Spleen (tissue), 11 donors: Measurements from ENCODE around the gene PHC2. TPM values are rescaled to one million over a fixed set of nuclear protein-coding genes. Genes with fewer than 3 reads are reported as not detected.

Experiments used
- DNase-seq: peaks from one replicate; pipeline ENCODE4 v3.0.0-alpha.2; 2020
- H3K27ac ChIP-seq, 8 donors: fragments of 200-600 bp; sonication (generic) in 7 of 8; 1 replicate in 4 of 8; 2 replicates in 4 of 8; pipeline versions ENCODE4 v1.5.0 to v1.8.0; 2016 to 2021; ENCODE audit warnings: inconsistent platforms in 4 of 8, mild to moderate bottlenecking in 4 of 8, moderate library complexity in 1 of 8
- H3K27me3 ChIP-seq, 7 donors: fragments of 200-600 bp; sonication (generic) in 6 of 7; replicated peaks in 1 of 7; 1 replicate in 4 of 7; 2 replicates in 3 of 7; pipeline versions ENCODE4 v1.5.0 to v1.8.0; 2016 to 2021; ENCODE audit warnings: inconsistent platforms in 3 of 7, mild to moderate bottlenecking in 1 of 7
- H3K36me3 ChIP-seq, 6 donors: fragments of 200-600 bp; sonication (generic) in 5 of 6; 1 replicate in 4 of 6; 2 replicates in 2 of 6; pipeline versions ENCODE4 v1.5.0 to v1.8.0; 2016 to 2021; ENCODE audit warnings: inconsistent platforms in 2 of 6
- H3K4me1 ChIP-seq, 6 donors: fragments of 200-600 bp; sonication (generic) in 5 of 6; 1 replicate in 3 of 6; 2 replicates in 3 of 6; pipeline versions ENCODE4 v1.5.0 to v1.8.0; 2016 to 2021; ENCODE audit warnings: inconsistent platforms in 3 of 6
- H3K4me3 ChIP-seq, 8 donors: fragments of 200-600 bp; sonication (generic) in 7 of 8; 1 replicate in 4 of 8; 2 replicates in 4 of 8; pipeline versions ENCODE4 v1.5.0 to v1.8.0; 2016 to 2021; ENCODE audit warnings: inconsistent platforms in 4 of 8, mild to moderate bottlenecking in 4 of 8, moderate library complexity in 2 of 8
- H3K9me3 ChIP-seq, 8 donors: fragments of 200-600 bp; sonication (generic) in 7 of 8; 1 replicate in 4 of 8; 2 replicates in 4 of 8; pipeline versions ENCODE4 v1.5.0 to v1.8.0; 2016 to 2021; ENCODE audit warnings: inconsistent platforms in 4 of 8
- CTCF ChIP-seq, 11 experiments: fragments of 200-600 bp in 7 of 11; fragments of 450-650 bp in 4 of 11; sonication (generic) in 4 of 11; IDR thresholded peaks in 8 of 11; conservative IDR thresholded peaks in 3 of 11; 1 replicate in 7 of 11; 2 replicates in 4 of 11; pipeline versions ENCODE4 v1.4.0 to v1.8.0; 2016 to 2021; ENCODE audit warnings: antibody characterized with exemption in 11 of 11, inconsistent platforms in 4 of 11, mild to moderate bottlenecking in 1 of 11
- POLR2A ChIP-seq, 3 donors: fragments of 450-650 bp; IDR thresholded peaks; one replicate each; pipeline ENCODE4 v1.5.1; 2017; ENCODE audit warnings: antibody characterized with exemption in 3 of 3, mild to moderate bottlenecking in 1 of 3
- POLR2AphosphoS5 ChIP-seq, 3 donors: sonication (generic); formaldehyde crosslinking; IDR thresholded peaks; one replicate each; pipeline ENCODE4 v1.5.1; 2017; ENCODE audit warnings: antibody characterized with exemption in 3 of 3
- WGBS, 5 donors: extraction: QIAGEN DNeasy Blood & Tissue Kit in 3 of 5; methylation state at CpG; one replicate each; pipeline versions ENCODE4 v1.1.5 to v1.1.7; 2013 to 2018; 5-methylcytosine and 5-hydroxymethylcytosine counted together
- intact Hi-C: fragments of 100-400 bp; cut with DNase I; formaldehyde crosslinking; loops from one replicate; pipeline ENCODE4 v1.15.0; 2023; ENCODE audit warnings: low total_unique reads
- polyA plus RNA-seq, 3 donors: library from polyadenylated mRNA; stranded (reverse); fragments of 200-250 nt; gene quantifications; one replicate each; pipeline ENCODE4 v1.2.1, GENCODE V29; 2013
- total RNA-seq, 7 donors: library from RNA; depleted of rRNA in 3 of 7; stranded (reverse); fragments of >200 nt in 3 of 7; fragmentation: NEBNext Ultra II Directional in 4 of 7; extraction: Animal tissue kit (Norgen Biotek cat#: 25700) in 4 of 7; gene quantifications; one replicate each; pipeline versions ENCODE4 v1.1.0 to v1.2.1, GENCODE V29; 2016 to 2021
- donor health status: healthy with polysubstance abuse.
- donor health status: DM: no; HTN: no; CAD: no; lungs with moderate emphysema.
- donor health status: DM: no; HTN: no; CAD: no.
- donor health status: Bipolar disorder and iron deficiency.
- donor health status: healthy.
- donor health status: DM: no; HTN: no; CAD: no.
- donor health status: DM: yes; HTN: yes; CAD: no.

PHC2 gene
- total and polyA plus RNA-seq, 10 donors: 51.1 to 272 (median 136) TPM

DNA sequence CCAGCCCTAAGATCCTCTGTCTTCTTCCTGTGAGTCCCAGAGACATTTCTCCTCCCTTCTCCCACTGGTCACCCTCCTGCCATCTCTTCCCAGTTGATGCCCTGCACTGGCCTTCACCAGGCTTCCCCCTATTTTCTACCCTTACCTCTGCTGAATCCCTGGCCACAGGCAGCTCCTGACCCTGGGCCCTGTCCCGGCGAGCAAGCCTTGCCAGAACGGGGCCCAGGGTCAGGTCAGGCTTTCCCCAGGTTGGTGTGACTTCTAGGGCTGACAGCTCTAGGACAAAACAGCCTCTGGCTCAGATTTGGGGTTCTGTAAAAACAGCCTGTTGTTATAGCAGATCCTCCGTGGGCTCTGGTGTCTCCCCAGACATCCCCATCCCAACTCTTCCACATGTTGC is 57.3 kb downstream of the PHC2 start:
- Histone ChIP-seq H3K27me3 (no peaks in the 10 kb centered on the region), H3K36me3 (peaks cover 0 to 67% (median 5%) of the 10 kb centered on the region in 6 donors), H3K4me3 (no peak overlapping the region), H3K9me3 (no peaks in the 10 kb centered on the region), H3K27ac (no peak overlapping the region), H3K4me1 (peaks cover 0 to 17% (median 5%) of the 10 kb centered on the region in 6 donors)
- 89 to 94% (median 92%) methylated on average over 4 of the region's 4 CpGs for WGBS, 5 donors
- TF ChIP-seq POLR2A (IDR thresholded peaks at IDR 0.05): no peak
- TF ChIP-seq CTCF (IDR thresholded peaks at IDR 0.05 in 8 of 11, conservative IDR thresholded peaks at IDR 0.05 in 3 of 11): no peak
- no peak for TF ChIP-seq POLR2AphosphoS5 (IDR thresholded peaks at IDR 0.05)
- DNase-seq: no peak
- intact Hi-C loops: no loop called here

GRCh38 chr1:33372677-33373076 is 58.2 kb downstream of the PHC2 start:
- intact Hi-C loops: no loop called here
- TF ChIP-seq POLR2AphosphoS5 (IDR thresholded peaks at IDR 0.05) (no peak), POLR2A (IDR thresholded peaks at IDR 0.05) (no peak)

DNA sequence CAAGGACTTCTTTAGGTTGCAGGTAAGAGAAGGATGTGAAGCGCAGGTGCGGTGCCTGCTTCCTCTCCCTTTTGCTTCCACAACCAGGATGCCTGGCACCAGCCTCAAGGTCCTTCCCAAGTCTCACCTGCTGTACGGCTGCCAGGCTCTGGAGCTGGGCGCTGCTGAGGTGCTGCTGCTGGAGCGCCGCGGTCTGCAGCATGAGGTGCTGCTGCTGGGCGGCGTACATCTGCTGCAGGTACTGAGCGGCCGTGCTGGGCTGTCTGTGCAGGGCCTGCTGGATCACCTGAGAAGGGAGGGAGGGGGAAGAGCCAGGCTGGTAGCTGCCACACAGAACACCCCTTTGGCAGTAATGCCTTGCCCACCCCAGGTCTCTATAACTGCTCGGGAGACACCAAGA is 58.7 kb downstream of the PHC2 start:
- 94 to 100% (median 96%) methylated on average over 3 to 12 of the region's 12 CpGs for WGBS, 5 donors
- Histone ChIP-seq H3K27me3 (peaks cover 0 to 5% (median 0%) of the 10 kb centered on the region in 7 donors), H3K4me1 (peaks cover 6 to 24% (median 11%) of the 10 kb centered on the region in 6 donors), H3K27ac (no peak overlapping the region), H3K4me3 (no peak overlapping the region), H3K36me3 (peaks cover 0 to 74% (median 5%) of the 10 kb centered on the region in 6 donors), H3K9me3 (no peaks in the 10 kb centered on the region)
- TF ChIP-seq POLR2AphosphoS5 (IDR thresholded peaks at IDR 0.05) (no peak), POLR2A (IDR thresholded peaks at IDR 0.05) (no peak), CTCF (IDR thresholded peaks at IDR 0.05 in 8 of 11, conservative IDR thresholded peaks at IDR 0.05 in 3 of 11) (no peak)
- intact Hi-C loops: no loop called here
- DNase-seq: no peak

More at GRCh38 chr1:33372677-33373076, 58.2 kb downstream of the PHC2 start:
- no peak overlapping the region for H3K27ac ChIP-seq
- peaks cover 0 to under 1% (median 0%) of the 10 kb centered on the region in 7 donors for H3K27me3 ChIP-seq
- H3K4me1 ChIP-seq: peaks cover under 1 to 24% (median 9%) of the 10 kb centered on the region in 6 donors
- H3K36me3 ChIP-seq: peaks cover 0 to 72% (median 5%) of the 10 kb centered on the region in 6 donors
- no peak for DNase-seq
- H3K9me3 ChIP-seq: no peaks in the 10 kb centered on the region
- no peak overlapping the region for H3K4me3 ChIP-seq
- 90 to 100% (median 95%) methylated on average over 2 to 4 of the region's 4 CpGs for WGBS, 5 donors

DNA sequence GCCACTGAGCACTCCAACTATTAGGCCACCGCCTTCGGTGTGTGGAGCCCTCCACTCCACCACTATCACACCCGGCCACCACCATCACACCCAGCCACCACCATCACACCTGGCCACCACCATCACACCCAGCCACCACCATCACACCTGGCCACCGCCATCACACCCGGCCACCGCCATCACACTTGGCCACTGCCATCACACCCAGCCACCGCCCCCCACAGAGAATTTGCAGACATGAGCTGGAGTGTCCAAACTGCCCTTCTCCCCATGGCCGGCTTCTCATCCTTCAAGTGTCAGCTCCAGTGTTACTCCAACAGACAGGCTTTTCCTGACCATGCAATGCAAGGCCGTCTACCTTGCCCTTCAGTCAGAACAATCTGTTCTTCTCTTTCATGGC is 59.6 kb downstream of the PHC2 start:
- no peak for DNase-seq
- Histone ChIP-seq H3K4me1 (peaks cover 8 to 24% (median 18%) of the 10 kb centered on the region in 6 donors), H3K4me3 (no peak overlapping the region), H3K27ac (no peak overlapping the region), H3K36me3 (peaks cover 0 to 82% (median 7%) of the 10 kb centered on the region in 6 donors), H3K27me3 (peaks cover 0 to 7% (median 0%) of the 10 kb centered on the region in 7 donors), H3K9me3 (no peaks in the 10 kb centered on the region)
- intact Hi-C loops: no loop called here
- TF ChIP-seq POLR2A (IDR thresholded peaks at IDR 0.05): no peak
- no peak for TF ChIP-seq CTCF (IDR thresholded peaks at IDR 0.05 in 8 of 11, conservative IDR thresholded peaks at IDR 0.05 in 3 of 11)
- WGBS, 5 donors: 86 to 96% (median 91%) methylated on average over 9 of the region's 9 CpGs
